IPS-20b (cell line): ENCODE measurements around the gene ABCA9.

Experiments used
- H3K27ac ChIP-seq: one replicate; pipeline ENCODE4 v1.5.1; 2013; ENCODE audit warnings: low read length
- H3K27me3 ChIP-seq: 2 replicates; pipeline ENCODE4 v1.6.1; 2013; ENCODE audit warnings: mild to moderate bottlenecking, low read length, inconsistent platforms; ENCODE audit not compliant: insufficient read depth
- H3K36me3 ChIP-seq: 2 replicates; pipeline ENCODE4 v1.6.1; 2013; ENCODE audit warnings: low read depth, mild to moderate bottlenecking, inconsistent platforms, low read length, moderate library complexity; ENCODE audit not compliant: insufficient read depth
- H3K4me1 ChIP-seq: 2 replicates; pipeline ENCODE4 v1.6.1; 2013; ENCODE audit warnings: mild to moderate bottlenecking, control low read depth, inconsistent platforms, low read length, moderate library complexity; ENCODE audit not compliant: insufficient read depth
- H3K4me3 ChIP-seq: 2 replicates; pipeline ENCODE4 v1.5.1; 2013; ENCODE audit warnings: mild to moderate bottlenecking, low read length, inconsistent platforms
- H3K9ac ChIP-seq: 2 replicates; pipeline ENCODE4 v1.6.1; 2013; ENCODE audit warnings: low read depth, mild to moderate bottlenecking, inconsistent platforms, low read length, moderate library complexity
- H3K9me3 ChIP-seq: 2 replicates; pipeline ENCODE4 v1.6.1; 2013; ENCODE audit warnings: mild to moderate bottlenecking, low read depth, low read length, inconsistent platforms; ENCODE audit not compliant: insufficient read depth

ABCA9 gene

DNA sequence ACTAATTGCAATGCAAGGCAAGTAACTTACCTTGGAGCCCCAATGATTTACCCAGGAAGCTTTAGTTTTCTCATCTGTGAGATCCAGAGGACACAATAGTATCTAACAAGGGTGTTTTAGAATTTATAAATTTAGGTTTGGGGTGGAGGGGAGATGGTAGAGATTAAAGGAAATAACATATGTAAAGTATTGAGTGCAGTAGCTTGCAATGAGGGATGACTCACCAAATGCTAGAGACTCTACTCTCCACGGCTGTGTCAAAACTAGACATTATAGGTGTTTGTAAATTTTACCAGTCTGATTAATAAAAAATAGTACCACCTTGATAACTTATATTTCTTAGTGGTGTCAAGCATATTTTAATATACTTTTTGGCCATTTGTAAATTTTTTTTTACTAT is 3.7 kb upstream of the ABCA9 start:
- no peaks in the 10 kb centered on the region for H3K9me3 ChIP-seq
- H3K36me3 ChIP-seq, result no peaks in the 10 kb centered on the region
- peaks cover 8% of the 10 kb centered on the region; the same call in 1 of the 2 replicates for H3K4me1 ChIP-seq
- H3K27me3 ChIP-seq, result no peaks in the 10 kb centered on the region
- H3K9ac ChIP-seq, result no peak overlapping the region
- H3K4me3 ChIP-seq, result no peak overlapping the region
- H3K27ac ChIP-seq, result no peak overlapping the region

DNA sequence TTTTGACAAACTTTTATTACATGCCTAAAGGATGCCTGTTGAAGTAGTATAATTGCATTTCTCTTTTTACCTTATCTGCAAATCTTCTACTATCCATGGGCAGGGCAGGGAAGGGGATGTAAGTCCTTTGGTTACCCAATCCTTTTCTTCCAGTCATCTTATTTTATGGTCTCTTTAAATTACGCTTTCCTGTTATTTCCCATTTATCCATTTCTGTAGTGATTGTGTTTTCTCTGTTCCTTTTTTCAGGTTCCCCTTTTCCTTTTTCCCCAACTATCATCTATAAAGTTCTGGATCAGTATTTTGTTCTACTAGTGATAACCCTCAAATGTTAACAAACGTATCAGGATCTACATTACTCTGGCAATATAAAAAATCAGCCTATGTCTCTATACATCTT is 3.3 kb upstream of the ABCA9 start:
- Histone ChIP-seq H3K9me3 (no peaks in the 10 kb centered on the region), H3K4me1 (peaks cover 3% of the 10 kb centered on the region; the same call in 1 of the 2 replicates), H3K36me3 (no peaks in the 10 kb centered on the region), H3K9ac (no peak overlapping the region), H3K27ac (no peak overlapping the region), H3K4me3 (no peak overlapping the region), H3K27me3 (no peaks in the 10 kb centered on the region)

DNA sequence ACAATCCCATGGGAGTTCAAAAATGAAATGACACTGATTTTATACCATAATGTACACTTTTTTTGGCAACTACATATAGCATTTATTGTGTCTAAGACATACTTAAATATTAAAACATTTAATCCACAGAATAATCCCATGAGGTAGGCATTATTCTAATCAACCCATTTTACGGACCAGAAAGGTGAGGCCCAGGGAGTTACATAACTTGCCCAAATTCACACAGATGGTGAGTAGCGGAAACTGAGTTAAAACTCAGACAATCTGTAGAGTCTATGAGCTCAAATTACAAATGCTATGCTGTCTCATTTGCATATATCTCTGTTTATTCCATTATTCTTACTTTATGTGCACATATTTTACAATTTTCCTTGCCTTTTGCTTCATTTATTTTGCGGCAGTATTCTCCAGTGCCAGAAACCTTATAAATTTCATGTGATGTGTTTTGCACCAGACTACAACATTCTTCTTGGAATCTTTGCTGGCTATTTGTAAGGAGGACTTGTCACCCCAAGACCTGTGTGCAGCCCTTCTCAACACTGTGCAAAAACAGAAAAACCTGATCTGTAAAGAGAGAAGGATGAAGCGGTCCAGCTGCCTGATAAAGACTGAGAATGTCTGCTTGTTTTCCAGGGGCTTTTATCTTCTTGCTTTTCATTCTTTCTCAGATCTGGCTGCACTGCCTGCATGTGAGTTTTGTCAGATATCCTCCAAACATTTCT is 2.3 kb upstream of the ABCA9 start:
- Histone ChIP-seq H3K9ac (no peak overlapping the region), H3K9me3 (no peaks in the 10 kb centered on the region), H3K4me1 (peaks cover 3% of the 10 kb centered on the region; the same call in 1 of the 2 replicates), H3K4me3 (no peak overlapping the region), H3K27me3 (no peaks in the 10 kb centered on the region), H3K36me3 (no peaks in the 10 kb centered on the region), H3K27ac (no peak overlapping the region)

DNA sequence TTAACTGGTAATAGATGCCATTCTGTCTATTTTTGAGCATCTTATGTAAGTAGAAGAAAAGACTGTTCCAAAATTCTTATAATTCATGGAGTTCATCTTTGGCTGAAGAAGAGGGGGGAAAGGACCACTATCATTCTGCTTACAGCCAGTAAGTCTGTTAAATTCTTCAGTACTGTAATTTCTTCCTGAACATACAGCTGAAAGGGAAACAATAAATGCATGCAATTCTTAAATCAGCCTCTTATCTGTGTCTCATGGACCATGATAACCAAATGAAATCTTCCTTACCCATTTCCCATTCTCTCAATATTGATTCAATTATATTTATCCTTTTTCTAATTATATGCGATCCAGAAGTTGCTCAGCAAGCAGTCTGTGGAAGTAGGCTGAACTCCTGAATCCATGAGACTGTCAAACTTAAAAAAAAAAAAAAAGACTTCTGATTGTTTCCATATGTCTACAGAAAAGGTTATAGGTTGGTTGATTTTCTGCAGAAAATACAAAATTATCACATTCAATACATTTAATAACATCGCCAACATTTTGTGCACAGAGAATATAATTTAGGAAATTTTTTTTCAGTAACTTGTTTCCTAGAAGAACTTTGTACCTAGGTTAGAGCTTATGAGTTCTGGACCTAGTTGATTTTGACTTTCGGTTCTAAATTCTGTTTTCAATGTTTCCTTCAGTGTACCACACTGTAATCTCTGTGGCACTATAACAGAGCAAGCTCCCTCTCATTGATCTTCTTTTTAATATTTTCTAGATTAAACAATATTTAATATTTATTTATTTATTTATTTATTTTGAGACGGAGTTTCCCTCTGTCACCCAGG is 1.2 kb upstream of the ABCA9 start:
- Histone ChIP-seq H3K9ac (no peak overlapping the region), H3K9me3 (no peaks in the 10 kb centered on the region), H3K4me1 (peaks cover 3% of the 10 kb centered on the region; the same call in 1 of the 2 replicates)

DNA sequence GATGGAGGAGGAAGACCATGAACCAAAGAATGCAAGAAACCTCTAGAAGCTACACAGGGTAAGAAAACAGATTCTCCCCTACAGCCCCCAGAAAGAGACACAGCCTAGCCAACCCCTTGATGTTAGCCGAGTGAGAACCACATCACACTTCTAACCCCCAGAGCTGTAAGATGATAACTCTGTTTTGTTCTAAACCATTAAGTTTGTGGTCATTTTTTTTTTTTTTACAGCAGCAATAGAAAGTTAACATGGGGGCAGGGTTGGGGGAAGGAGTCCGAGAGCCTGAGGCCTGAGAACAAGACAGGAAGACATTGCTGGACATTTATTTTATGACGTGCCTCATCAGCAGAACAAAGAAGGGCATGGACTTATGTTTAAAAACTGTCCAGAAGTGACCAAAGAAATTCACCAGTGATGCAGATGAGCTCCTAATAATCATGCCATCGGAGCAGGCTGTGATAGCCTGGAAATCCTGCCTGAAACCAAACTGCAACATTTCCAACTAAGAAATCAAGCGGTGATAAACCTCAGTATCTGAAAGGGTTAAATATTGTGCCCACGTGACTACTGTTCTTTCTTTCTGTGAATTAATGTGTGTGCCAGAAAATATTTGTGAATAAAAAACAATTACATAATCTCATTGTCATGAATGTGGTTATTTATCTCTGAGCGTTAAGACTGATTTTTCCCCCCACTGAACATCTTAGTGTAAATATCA is 1.1 kb downstream of the ABCA9 start:
- Histone ChIP-seq H3K36me3 (no peaks in the 10 kb centered on the region), H3K4me1 (peaks cover 3% of the 10 kb centered on the region; the same call in 1 of the 2 replicates), H3K27me3 (no peaks in the 10 kb centered on the region), H3K4me3 (no peak overlapping the region), H3K9ac (no peak overlapping the region), H3K27ac (no peak overlapping the region), H3K9me3 (no peaks in the 10 kb centered on the region)

More for the DNA sequence above, 1.2 kb upstream of the ABCA9 start:
- Histone ChIP-seq H3K36me3 (no peaks in the 10 kb centered on the region), H3K27ac (no peak overlapping the region), H3K4me3 (no peak overlapping the region), H3K27me3 (no peaks in the 10 kb centered on the region)

DNA sequence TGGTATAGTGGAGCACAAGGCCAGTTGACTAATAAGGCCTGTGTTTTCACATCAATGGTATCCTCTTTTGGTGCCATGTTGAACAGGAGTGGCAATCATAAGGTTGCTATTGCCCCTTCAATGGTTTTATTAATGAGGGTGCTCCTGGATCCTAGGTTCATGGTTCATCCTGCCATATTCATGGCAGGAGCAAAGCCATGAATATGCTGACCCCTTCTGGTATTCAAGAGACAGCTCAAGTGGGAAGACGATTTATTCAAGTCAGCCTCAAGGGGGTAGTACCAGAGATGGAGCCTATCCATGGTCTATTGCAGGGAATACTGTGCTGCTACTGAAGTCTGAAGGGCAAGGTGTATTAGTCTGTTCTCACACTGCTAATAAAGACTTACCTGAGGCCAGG is 2.6 kb downstream of the ABCA9 start:
- Histone ChIP-seq H3K4me1 (peaks cover 3% of the 10 kb centered on the region; the same call in 1 of the 2 replicates), H3K36me3 (no peaks in the 10 kb centered on the region), H3K27me3 (no peaks in the 10 kb centered on the region), H3K4me3 (no peak overlapping the region), H3K9me3 (no peaks in the 10 kb centered on the region), H3K27ac (no peak overlapping the region), H3K9ac (no peak overlapping the region)

DNA sequence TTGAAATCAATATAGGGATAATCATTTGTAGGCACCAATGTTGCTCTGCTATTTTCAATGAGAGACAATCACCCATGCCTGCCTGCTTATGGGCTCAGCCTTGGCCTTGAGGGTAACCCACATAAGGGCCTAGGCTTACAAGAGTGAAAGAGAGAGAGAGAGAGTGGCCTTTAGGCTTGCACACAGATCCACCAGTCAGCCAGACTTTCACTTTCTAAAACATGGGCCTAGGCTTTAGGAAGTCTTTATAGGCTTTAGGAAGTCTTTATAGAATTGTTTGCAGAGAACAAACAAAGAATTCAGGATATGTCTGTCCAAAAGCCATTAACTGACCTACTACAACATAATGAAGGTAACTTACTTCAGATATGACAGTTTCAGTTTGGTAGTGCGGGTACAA is 3.4 kb downstream of the ABCA9 start:
- H3K9me3 ChIP-seq, result no peaks in the 10 kb centered on the region
- no peaks in the 10 kb centered on the region for H3K36me3 ChIP-seq
- H3K27ac ChIP-seq, result no peak overlapping the region
- H3K9ac ChIP-seq, result no peak overlapping the region
- no peaks in the 10 kb centered on the region for H3K27me3 ChIP-seq
- H3K4me3 ChIP-seq, result no peak overlapping the region
- H3K4me1 ChIP-seq, result peaks cover 3% of the 10 kb centered on the region; the same call in 1 of the 2 replicates

DNA sequence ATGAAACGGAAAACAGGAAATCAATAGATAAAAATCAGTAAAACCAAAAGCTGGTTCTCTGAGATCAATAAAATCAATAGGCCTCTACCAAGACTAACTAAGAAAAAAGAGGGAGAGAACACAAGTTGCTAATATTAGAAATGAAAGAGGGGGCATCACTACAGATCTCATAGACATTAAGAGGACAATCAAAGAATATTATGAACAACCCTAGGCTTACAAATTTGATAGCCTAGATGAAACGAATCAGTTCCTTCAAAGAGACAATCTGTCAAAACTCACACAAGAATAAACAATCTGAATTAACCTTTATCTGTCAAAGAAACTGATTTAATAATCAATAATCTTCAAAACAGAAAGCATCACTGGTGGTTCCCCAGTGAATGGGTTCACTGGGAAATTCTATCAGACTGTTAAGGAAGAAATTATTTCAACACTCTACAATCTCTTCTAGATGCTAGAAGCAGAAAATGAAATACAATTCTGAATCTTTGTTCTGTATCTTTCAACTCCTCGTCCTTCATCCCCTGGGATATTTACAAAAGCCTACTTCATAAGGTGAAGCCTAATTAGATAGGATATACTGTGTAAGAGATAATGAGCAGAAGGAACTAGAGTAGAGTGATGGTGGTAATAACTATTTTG is 4.4 kb downstream of the ABCA9 start:
- H3K4me3 ChIP-seq, result no peak overlapping the region
- no peaks in the 10 kb centered on the region for H3K9me3 ChIP-seq
- no peaks in the 10 kb centered on the region for H3K36me3 ChIP-seq
- H3K4me1 ChIP-seq, result peaks cover 3% of the 10 kb centered on the region; the same call in 1 of the 2 replicates
- H3K27ac ChIP-seq, result no peak overlapping the region
- H3K27me3 ChIP-seq, result no peaks in the 10 kb centered on the region
- no peak overlapping the region for H3K9ac ChIP-seq

DNA sequence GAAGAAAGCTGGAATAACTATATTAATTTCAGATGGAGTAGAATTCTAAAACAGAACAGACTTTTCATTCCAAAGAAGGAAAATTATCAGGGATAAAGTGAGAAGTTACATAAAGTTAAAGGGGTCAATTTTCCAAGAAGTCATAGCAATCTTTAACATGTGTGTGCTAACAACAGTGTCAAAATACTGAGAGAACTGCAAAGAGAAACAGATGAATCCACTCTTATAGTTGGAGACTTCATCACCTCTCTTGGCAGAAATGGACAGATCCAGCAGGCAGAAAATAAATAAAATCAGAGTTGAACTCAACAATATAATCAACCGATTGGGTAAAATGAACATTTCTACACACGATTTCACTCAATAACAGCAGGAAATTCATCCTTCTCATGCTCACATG is 5.4 kb downstream of the ABCA9 start:
- H3K4me1 ChIP-seq, result no peaks in the 10 kb centered on the region
- no peak overlapping the region for H3K9ac ChIP-seq
- H3K9me3 ChIP-seq, result no peaks in the 10 kb centered on the region
- no peaks in the 10 kb centered on the region for H3K36me3 ChIP-seq
- no peak overlapping the region for H3K27ac ChIP-seq
- no peak overlapping the region for H3K4me3 ChIP-seq
- no peaks in the 10 kb centered on the region for H3K27me3 ChIP-seq

DNA sequence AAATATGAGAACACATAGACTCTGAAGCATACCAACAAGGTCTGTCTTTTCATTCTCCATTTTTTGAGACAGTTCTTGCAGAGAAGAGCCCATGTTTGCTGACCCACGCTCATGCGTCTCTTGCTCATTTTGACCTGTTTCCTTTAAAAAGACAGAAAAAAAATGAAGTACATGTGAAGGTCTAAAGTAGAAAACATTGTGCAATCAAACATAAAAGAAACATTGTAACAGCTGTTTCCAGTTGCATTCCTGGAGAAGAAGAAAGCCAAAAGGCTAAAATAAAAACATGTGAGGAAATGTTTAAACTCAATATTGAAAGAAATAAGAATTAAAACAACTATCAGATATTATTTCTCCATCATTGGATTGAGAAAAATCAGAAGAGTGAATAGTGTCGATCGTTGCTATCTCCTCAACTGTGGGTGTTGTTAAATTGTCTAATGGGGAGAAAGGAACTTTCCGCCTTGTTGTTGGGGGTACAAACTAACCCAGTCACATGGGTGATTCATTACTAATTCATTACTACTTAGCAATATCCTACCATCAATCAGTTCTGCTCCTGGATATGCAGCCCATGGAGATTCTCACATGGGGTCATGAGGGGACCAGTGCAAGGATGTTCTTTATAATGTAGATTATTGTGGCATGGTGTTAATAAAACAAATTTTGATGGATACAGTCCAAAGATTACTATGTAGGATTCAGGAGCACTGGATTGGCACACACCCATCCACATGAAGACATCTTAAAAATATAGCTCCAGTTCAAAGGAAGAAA is 9.5 kb downstream of the ABCA9 start:
- Histone ChIP-seq H3K9me3 (no peaks in the 10 kb centered on the region), H3K27ac (no peak overlapping the region)

DNA sequence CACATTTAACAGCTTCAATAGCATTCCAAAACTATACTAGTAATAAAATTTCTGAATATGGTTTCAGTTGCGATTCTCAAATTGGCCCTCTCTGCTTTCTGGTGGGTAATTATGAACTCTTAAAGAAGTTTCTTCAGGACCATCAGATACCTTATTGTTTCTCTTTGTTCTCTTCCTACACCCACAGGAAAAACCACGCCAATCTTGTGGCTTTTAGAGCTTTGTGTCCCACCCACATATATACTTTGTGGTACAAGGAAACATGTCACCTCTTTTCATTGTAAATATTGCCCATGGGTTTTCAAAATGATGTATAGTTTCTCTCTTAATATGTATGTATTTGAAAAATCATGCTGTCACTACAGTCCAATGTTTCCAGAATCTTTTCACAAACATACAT is 12.1 kb downstream of the ABCA9 start:
- no peak overlapping the region for H3K9ac ChIP-seq
- no peak overlapping the region for H3K27ac ChIP-seq
- no peaks in the 10 kb centered on the region for H3K4me1 ChIP-seq
- H3K27me3 ChIP-seq, result no peaks in the 10 kb centered on the region
- H3K4me3 ChIP-seq, result no peak overlapping the region
- no peaks in the 10 kb centered on the region for H3K9me3 ChIP-seq
- H3K36me3 ChIP-seq, result no peaks in the 10 kb centered on the region

More for the DNA sequence above, 9.5 kb downstream of the ABCA9 start:
- Histone ChIP-seq H3K4me1 (no peaks in the 10 kb centered on the region), H3K9ac (no peak overlapping the region), H3K36me3 (no peaks in the 10 kb centered on the region), H3K4me3 (no peak overlapping the region), H3K27me3 (no peaks in the 10 kb centered on the region)
